ENCODE measurements around the gene NELFE.

DNA sequence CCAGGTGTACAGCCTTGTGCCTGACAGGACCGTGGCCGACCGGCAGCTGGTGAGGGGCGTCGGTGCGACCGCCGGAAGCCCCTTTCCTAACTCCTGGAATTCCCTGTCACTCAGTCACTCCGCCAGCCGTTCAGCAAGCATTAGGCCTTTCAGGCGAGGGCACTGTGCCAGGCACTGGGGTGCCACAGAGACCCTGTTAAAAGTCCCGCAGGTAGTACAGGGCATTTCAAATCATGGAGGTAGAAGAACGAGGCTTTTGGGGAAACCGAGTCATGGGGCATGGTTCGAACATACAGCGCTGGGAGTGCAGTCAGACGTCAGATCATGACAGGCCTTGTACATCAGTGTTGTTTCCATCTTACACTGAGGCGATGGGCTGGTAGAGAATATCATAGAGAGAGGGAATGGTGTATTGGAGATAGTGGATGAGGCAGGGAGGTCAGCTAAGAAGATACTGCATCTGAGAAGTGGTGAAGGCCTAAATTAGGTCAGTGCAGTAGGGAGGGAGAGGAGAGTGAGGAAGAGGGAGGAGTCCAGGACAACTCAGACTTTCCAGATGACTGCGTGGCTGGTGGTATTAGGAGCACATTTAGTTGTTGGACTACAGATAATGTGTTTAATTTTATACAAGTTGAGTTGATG, 14.1 kb upstream of the NELFE start:
- TF ChIP-seq GATA3 (IDR thresholded peaks at IDR 0.05; ENCODE audit: low read depth, low read length) (no peak), GATA2 (IDR thresholded peaks at IDR 0.05; ENCODE audit: low read depth, low read length) (no peak)

Data from SH-SY5Y (cell line).